Measurements from ENCODE around the gene GPC5. TPM values are rescaled to one million over a fixed set of nuclear protein-coding genes. Genes with fewer than 3 reads are reported as not detected.

GPC5 gene
- total RNA-seq, 2 experiments from 2014 or later = not detected

DNA sequence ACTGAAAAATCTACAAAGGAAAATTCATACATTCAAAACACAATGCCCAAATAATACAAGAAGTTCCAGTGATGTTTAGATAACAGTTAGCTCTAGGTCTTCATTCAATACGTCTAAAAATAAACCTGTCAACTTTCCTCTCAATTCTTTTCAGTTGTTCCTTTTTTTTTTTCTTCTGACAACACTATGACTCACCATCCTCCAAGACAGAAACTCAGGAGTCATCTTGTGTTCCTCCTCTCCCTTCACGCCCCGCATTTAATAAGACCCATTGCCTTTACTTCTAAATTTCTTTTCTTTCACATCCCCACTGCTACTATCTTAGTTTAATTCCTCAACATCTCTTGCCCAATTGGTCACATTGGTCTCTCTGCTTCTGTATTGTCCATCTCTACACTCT, 759.9 kb downstream of the GPC5 start:
- ATAC-seq = no peak
- Mint-ChIP-seq H3K4me1 (no peaks in the 10 kb centered on the region), H3K27me3 (no peaks in the 10 kb centered on the region), H3K9me3 (ENCODE audit: low read depth) (no peaks in the 10 kb centered on the region), H3K36me3 (no peaks in the 10 kb centered on the region), H3K27ac (no peak overlapping the region), H3K4me3 (no peak overlapping the region)
- no peak for DNase-seq
- CTCF ChIA-PET = no interaction called here

DNA sequence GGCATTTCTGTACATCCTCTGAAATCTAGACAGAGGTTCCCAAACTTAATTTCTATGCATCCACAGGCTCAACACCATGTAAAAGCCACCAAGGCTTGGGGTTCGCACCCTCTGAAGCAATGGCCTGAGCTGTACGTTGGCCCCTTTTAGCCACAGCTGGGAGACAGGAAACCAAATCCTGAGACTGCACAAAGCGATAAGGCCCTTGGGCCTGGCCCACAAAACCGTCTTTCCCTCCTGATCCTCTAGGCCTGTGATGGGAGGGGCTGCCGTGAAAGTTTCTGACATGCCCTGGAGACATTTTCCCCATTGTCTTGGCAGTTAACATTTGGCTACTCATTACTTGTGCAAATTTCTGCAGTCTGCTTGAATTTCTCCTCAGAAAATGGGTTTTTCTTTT, 766.4 kb downstream of the GPC5 start:
- CTCF ChIA-PET = no interaction called here
- H3K4me3 Mint-ChIP-seq = no peak overlapping the region
- ATAC-seq (no peak), DNase-seq (no peak)
- no peaks in the 10 kb centered on the region for H3K36me3 Mint-ChIP-seq
- no peak overlapping the region for H3K27ac Mint-ChIP-seq
- no peaks in the 10 kb centered on the region for H3K4me1 Mint-ChIP-seq
- H3K9me3 Mint-ChIP-seq (ENCODE audit: low read depth) = no peaks in the 10 kb centered on the region
- H3K27me3 Mint-ChIP-seq = no peaks in the 10 kb centered on the region

DNA sequence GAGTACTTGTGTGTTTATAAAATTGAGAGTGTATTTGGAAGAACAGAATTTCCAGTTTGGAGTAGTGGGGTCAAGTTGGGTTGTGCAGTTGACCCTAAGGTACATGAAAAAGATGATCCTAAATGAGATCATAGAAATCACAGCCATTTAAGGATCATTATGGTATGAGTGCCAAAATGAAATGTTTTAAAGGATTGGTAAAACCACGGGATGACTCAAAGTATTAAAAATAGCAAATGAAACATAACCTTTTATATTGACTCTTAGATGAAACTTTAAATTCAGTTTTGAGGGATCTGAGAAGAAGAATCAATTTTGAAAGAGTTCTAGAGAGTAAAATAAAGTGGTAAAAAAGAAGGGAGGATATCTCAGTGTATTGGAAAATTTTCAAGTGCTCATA, 773.8 kb downstream of the GPC5 start:
- no peak overlapping the region for H3K27ac Mint-ChIP-seq
- no peak overlapping the region for H3K4me3 Mint-ChIP-seq
- no peaks in the 10 kb centered on the region for H3K36me3 Mint-ChIP-seq
- H3K9me3 Mint-ChIP-seq (ENCODE audit: low read depth) = no peaks in the 10 kb centered on the region
- ATAC-seq (no peak), DNase-seq (no peak)
- H3K27me3 Mint-ChIP-seq = no peaks in the 10 kb centered on the region
- CTCF ChIA-PET = no interaction called here
- no peaks in the 10 kb centered on the region for H3K4me1 Mint-ChIP-seq

DNA sequence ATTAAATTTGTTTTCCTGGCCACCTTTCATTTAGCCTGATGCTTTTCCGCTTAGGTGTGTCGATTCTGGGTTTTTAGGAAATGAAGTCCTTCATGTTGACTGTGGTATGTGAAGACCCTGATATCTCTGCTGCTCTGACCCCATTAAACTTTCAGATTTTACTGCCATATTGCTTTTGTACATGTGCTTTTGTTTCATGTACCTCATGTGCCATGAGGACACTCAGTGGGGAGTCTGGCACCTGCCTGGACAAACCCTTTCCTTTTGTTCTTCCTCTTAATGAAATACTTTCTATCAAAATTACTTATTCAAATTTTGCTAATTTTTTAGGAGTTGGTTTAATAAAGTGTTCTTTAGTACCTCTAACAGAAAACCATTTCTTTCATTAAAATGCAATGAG, 774.8 kb downstream of the GPC5 start:
- no peak overlapping the region for H3K4me3 Mint-ChIP-seq
- H3K36me3 Mint-ChIP-seq = no peaks in the 10 kb centered on the region
- CTCF ChIA-PET = no interaction called here
- no peaks in the 10 kb centered on the region for H3K9me3 Mint-ChIP-seq (ENCODE audit: low read depth)
- DNase-seq (no peak), ATAC-seq (no peak)
- H3K4me1 Mint-ChIP-seq = no peaks in the 10 kb centered on the region
- H3K27ac Mint-ChIP-seq = no peak overlapping the region
- H3K27me3 Mint-ChIP-seq = no peaks in the 10 kb centered on the region

DNA sequence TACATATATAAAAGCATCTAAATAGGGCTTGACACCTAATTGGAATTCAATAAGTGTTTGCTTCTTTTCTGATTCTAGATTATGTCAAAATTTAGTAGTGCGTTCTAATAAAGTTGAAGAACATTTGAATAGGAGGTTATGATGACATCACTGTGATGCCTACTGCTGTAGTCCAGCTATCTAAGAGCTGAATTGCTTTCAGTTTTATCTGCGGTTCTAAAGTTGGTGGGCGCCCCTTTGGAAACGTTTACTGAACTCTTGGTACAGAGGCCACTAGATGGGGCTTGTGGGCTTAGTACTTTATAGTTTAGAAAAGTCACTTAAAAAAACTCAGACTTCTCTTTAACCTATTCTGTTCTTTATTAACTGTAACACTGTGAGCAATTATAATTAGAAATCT, 776.9 kb downstream of the GPC5 start:
- Mint-ChIP-seq H3K4me1 (no peaks in the 10 kb centered on the region), H3K27ac (no peak overlapping the region), H3K9me3 (ENCODE audit: low read depth) (no peaks in the 10 kb centered on the region), H3K36me3 (no peaks in the 10 kb centered on the region), H3K4me3 (no peak overlapping the region), H3K27me3 (no peaks in the 10 kb centered on the region)
- ATAC-seq (no peak), DNase-seq (no peak)
- CTCF ChIA-PET = no interaction called here

DNA sequence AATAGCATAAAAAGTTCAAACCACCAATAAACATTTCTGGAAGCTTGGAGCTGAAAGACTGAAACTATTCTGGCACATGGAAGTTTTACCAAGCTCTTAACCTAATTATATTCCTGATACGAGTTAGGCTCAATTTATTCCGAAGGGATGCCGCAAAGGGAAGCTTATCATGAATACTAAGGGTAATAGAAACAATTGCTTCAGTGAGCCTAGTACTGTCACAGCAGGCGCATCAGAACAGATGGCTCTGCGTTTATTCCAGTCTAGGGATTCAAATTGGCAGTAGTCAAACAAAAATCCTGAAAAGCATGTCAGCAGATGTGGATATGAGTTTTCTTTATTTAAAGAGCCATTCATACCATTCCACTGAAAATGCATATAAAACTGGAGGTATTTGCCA, 779.5 kb downstream of the GPC5 start:
- H3K27ac Mint-ChIP-seq = no peak overlapping the region

DNA sequence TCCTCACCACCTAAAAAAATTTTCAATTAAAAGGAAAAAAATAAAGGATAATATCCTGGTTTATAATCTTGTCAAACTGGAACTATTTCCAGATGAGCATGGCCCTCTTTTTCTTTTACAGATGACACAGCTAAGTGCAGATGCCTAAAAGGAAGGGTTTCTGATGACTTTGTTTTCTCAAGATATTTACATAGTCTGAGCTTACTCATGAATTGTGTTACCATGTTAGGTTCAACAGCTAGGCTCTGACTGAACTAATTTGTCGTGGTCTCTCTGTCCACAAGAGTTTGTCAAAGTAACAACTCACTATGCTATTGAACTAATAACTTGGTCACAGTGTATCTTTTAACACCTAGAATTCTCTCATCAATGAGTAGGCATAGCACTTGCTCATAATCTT, 780.8 kb downstream of the GPC5 start:
- no peak overlapping the region for H3K27ac Mint-ChIP-seq
- no peaks in the 10 kb centered on the region for H3K9me3 Mint-ChIP-seq (ENCODE audit: low read depth)
- no peaks in the 10 kb centered on the region for H3K36me3 Mint-ChIP-seq
- no peak for ATAC-seq
- CTCF ChIA-PET = interaction anchor here (1.2 kb wide), 1 partner anchor 8 kb away, joined by 3 read pairs; no protein-coding TSS in a partner anchor
- no peaks in the 10 kb centered on the region for H3K4me1 Mint-ChIP-seq
- H3K27me3 Mint-ChIP-seq = no peaks in the 10 kb centered on the region
- no peak for DNase-seq
- H3K4me3 Mint-ChIP-seq = no peak overlapping the region

More for the DNA sequence above, 779.5 kb downstream of the GPC5 start:
- no peak for ATAC-seq
- DNase-seq = no peak
- Mint-ChIP-seq H3K9me3 (ENCODE audit: low read depth) (no peaks in the 10 kb centered on the region), H3K4me1 (no peaks in the 10 kb centered on the region), H3K36me3 (no peaks in the 10 kb centered on the region), H3K4me3 (no peak overlapping the region), H3K27me3 (no peaks in the 10 kb centered on the region)
- CTCF ChIA-PET = interaction anchor here (1.2 kb wide), 1 partner anchor 10 kb away, joined by 3 read pairs; no protein-coding TSS in a partner anchor

DNA sequence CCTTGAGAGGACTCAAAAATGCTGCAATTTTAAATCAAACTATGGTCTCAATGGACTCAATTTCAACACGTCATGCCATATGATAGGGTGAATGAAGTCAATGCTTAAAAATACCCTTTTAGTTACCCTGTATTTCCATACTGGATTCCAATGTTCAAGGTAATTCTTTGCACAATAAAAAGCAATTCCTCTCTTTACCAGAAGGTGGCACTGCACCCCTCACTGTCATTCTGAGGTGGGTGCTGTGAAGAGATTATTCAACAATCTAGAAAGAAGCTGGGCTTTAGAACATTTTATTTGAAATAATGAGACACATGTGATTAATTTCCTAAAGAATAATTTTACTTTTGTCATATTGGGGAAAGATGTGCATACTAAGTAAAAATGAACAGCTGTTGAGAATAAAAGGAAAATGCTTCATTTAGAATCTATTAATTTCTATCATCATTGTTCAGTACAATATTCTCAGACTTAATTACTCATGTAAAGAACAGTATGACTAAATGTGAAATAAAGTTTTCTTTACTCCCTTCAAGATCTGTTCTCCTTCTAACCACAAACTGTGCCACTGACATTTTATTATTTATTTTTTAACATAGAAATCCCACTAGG, 789.1 kb downstream of the GPC5 start:
- Mint-ChIP-seq H3K27me3 (no peaks in the 10 kb centered on the region), H3K4me1 (no peaks in the 10 kb centered on the region), H3K9me3 (ENCODE audit: low read depth) (no peaks in the 10 kb centered on the region), H3K36me3 (no peaks in the 10 kb centered on the region), H3K4me3 (no peak overlapping the region), H3K27ac (no peak overlapping the region)
- CTCF ChIA-PET = interaction anchor here (0.9 to 1.1 kb wide), 4 partner anchors 9 to 40 kb away, joined by 3 read pairs; no protein-coding TSS in a partner anchor
- no peak for ATAC-seq
- DNase-seq = no peak

DNA sequence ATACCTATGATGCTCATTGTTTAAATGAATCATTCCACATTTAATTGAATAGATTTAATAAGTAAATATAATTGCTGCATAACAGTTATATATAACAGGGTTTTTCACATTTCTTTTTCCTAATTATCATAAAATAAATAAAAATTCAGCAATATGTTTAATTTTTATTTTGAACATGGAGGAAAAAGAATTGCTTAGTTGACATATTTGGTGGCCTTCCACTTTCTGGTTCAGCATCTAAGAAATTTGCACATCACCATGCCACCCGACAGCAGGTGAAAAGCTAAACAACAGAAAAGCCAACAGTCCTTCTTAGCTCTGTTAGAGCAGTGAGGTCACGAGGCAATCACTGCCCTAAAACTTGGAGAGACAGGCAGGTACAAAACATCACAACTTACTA, 790.2 kb downstream of the GPC5 start:
- no peaks in the 10 kb centered on the region for H3K9me3 Mint-ChIP-seq (ENCODE audit: low read depth)
- no peaks in the 10 kb centered on the region for H3K36me3 Mint-ChIP-seq
- CTCF ChIA-PET = no interaction called here
- H3K27ac Mint-ChIP-seq = no peak overlapping the region
- DNase-seq (no peak), ATAC-seq (no peak)
- no peaks in the 10 kb centered on the region for H3K4me1 Mint-ChIP-seq
- H3K4me3 Mint-ChIP-seq = no peak overlapping the region
- H3K27me3 Mint-ChIP-seq = no peaks in the 10 kb centered on the region

DNA sequence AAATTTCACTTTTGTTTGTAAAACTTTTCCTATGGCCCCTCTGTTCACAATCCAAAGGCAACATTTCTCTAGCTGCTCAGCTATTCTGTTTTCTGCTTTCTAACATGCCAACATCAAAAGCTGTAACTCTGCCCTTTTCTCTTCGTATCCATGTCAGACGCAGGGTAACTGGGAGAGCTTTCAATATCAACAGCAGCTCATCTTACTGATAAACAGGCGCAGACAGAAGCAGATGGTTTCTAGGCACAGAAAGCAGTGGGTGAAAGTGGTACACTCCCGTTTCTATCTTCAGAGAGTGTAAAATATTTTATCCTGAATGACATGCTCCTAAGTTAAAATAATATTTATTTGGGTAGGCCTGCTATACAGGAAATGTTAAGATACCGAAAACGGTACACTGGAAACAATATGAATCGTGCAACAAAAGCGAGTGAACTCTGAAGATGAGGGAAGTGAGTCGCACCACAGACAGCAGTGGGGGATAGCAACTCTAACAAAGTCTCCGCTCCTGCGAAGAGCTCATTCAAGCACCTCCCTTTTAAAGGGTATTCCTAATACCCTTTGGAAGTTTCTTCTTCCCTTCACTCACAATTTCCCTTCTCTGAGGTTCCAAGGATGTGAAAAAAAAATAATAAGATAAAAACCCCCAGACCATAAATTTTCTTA, 798.3 kb downstream of the GPC5 start:
- Mint-ChIP-seq H3K9me3 (ENCODE audit: low read depth) (no peaks in the 10 kb centered on the region), H3K27ac (no peak overlapping the region), H3K4me3 (no peak overlapping the region), H3K36me3 (no peaks in the 10 kb centered on the region), H3K27me3 (no peaks in the 10 kb centered on the region), H3K4me1 (no peaks in the 10 kb centered on the region)
- CTCF ChIA-PET = interaction anchor here (0.7 kb wide), 1 partner anchor 9 kb away, joined by 3 read pairs; no protein-coding TSS in a partner anchor
- no peak for ATAC-seq
- no peak for DNase-seq

DNA sequence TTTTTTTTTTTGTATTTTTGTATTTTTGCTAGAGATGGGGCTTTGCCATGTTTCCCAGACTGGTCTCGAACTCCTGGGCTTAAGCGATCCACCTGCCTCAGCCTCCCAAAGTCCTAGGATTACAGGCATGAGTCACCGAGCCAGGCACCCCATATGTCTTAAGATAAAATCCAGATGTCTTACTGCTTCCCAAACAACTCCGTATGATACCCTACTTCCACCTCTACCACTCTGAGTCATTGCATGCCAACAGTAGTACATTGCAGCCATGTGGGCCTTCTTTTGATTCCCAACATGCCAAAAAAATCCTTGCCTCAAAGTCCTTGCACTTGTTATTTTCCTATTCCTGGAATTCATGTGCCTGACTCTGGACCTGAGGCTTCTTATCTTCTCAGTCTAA, 799.2 kb downstream of the GPC5 start:
- ATAC-seq (no peak), DNase-seq (no peak)
- Mint-ChIP-seq H3K27me3 (no peaks in the 10 kb centered on the region), H3K36me3 (no peaks in the 10 kb centered on the region), H3K4me3 (no peak overlapping the region), H3K4me1 (no peaks in the 10 kb centered on the region), H3K9me3 (ENCODE audit: low read depth) (no peaks in the 10 kb centered on the region), H3K27ac (no peak overlapping the region)
- CTCF ChIA-PET = no interaction called here

DNA sequence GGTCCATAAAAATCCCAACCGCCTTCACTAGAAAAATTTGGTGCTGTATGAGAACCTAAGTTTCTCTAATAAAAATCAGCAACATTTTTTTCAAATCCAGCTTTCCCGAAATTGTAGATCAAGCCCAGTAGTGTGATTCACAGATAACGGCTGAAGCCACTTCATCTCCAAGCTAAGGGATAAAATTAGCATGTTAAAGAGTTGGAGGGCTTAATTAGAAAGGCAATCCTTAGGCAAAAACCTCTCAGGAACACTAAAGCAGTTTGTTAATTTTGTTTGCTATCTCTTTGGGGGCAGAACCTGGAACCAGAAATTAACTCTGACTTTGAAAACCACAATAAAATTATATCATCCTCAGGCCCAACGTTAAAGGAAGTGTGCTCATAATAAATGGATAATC, 820.2 kb downstream of the GPC5 start:
- Mint-ChIP-seq H3K9me3 (ENCODE audit: low read depth) (peaks cover 4% of the 10 kb centered on the region), H3K27ac (no peak overlapping the region), H3K4me1 (no peaks in the 10 kb centered on the region), H3K27me3 (no peaks in the 10 kb centered on the region), H3K4me3 (no peak overlapping the region), H3K36me3 (no peaks in the 10 kb centered on the region)
- ATAC-seq (no peak), DNase-seq (no peak)
- CTCF ChIA-PET = no interaction called here

DNA sequence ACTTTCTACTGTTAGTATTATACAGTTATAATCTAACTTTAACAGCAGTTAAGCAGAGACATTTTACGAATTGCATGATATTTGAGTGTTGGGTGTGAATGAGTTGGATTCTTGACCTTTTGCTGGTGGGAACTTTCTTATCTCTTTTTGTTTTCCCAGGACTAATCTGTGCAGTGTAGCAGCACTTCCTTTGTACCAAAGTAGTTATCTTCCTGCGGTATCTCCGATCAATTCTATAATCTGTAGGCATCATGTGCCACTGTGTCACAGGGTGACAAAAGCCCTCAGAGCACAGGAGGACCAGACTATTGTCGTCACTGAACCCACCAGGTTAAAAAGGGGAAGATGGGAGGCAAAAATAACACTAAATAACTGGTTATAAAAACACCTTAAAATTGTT, 823.5 kb downstream of the GPC5 start:
- H3K27ac Mint-ChIP-seq = no peak overlapping the region
- no peaks in the 10 kb centered on the region for H3K27me3 Mint-ChIP-seq
- no peaks in the 10 kb centered on the region for H3K36me3 Mint-ChIP-seq
- DNase-seq = no peak
- no peak for ATAC-seq
- no peak overlapping the region for H3K4me3 Mint-ChIP-seq
- CTCF ChIA-PET = no interaction called here
- H3K9me3 Mint-ChIP-seq (ENCODE audit: low read depth) = peaks cover 4% of the 10 kb centered on the region
- H3K4me1 Mint-ChIP-seq = no peaks in the 10 kb centered on the region

DNA sequence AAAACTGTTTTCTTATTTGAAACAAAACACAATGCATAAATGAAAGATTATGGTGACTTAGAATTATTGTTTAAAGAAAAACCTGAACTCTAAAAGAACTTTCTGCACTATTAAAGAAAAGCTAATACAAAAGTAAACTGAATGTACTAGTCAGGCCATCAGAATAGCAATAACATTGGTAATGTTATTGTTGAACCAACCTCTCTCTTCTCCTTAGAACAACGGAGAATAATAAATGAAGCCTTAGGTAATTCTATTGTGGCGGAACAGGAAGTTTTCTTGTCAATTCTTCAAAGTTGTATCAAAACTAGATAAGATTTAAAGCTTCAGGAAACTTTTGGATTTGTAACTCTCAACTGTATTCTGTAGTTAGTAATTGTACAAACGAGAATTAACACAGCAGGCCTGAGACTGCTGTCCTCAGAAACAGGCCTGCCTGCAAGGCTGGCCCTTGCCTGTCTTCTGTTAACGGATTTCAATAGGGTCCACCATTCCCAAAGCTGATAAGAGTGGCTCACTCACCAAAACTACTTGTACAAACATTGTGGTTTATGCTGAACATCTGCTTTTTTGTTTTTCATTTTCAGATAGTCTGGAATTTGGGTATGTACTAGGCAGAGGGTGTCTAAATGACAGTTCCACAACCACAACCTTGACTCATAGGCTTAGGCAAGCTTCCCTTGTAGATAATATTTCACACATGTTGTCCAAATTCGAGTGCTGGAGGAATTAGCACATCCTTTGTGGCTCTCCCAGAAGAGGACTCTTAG, 825.8 kb downstream of the GPC5 start:
- no peak overlapping the region for H3K27ac Mint-ChIP-seq
- ATAC-seq = no peak
- no peak for DNase-seq
- H3K9me3 Mint-ChIP-seq (ENCODE audit: low read depth) = peaks cover 8% of the 10 kb centered on the region
- CTCF ChIA-PET = no interaction called here
- no peaks in the 10 kb centered on the region for H3K27me3 Mint-ChIP-seq
- no peaks in the 10 kb centered on the region for H3K36me3 Mint-ChIP-seq
- H3K4me1 Mint-ChIP-seq = no peaks in the 10 kb centered on the region
- H3K4me3 Mint-ChIP-seq = no peak overlapping the region
